Measurements from ENCODE around the gene MRPL12. TPM values are rescaled to one million over a fixed set of nuclear protein-coding genes. Genes with fewer than 3 reads are reported as not detected.

The MRPL12 gene
- polyA plus RNA-seq (2012; ENCODE audit: insufficient read depth, insufficient read length, low read depth), result 451 TPM

DNA sequence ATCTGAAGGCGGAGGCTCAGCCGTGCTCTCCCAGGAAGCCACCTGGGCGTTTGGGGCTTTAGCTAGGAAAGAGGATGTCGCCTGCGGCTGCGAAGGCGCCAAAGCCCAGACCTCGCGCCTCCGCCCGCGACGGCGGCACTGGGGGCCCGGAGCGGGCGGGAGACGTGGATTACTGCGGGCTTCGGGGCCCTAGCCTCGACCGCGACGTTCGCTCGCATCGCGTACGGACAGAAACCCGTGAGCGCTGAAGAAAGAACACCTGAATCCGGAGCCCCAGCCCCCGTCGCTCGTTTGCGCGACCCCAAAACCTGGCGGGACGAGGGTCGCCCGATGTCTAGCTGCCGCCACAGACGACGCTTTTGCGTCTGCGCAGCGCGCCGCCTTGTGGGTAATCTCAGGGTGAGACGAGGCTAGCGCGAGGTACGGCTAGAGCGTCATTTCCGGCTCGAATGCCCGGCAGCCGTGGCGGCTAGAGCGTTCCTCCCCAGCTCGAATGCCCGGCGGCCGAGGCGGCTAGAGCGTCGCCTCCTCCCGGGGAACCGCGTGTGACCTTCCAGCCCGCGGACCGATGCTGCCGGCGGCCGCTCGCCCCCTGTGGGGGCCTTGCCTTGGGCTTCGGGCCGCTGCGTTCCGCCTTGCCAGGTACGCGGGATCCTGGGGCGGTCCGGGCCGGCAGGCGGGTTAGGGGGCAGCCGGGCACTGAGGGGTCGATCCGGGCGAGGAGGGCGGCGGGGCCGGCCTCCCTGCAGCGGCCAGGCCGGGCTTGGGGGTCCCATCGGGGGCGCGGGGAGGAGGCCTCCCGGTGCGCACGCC, at the start of gene MRPL12:
Gene MRPL12 (plus strand): TSS at position 434 of the 813 bp plus-strand sequence. CDS start 135 bp downstream, at position 569.
- TF ChIP-seq, protein P1, sequence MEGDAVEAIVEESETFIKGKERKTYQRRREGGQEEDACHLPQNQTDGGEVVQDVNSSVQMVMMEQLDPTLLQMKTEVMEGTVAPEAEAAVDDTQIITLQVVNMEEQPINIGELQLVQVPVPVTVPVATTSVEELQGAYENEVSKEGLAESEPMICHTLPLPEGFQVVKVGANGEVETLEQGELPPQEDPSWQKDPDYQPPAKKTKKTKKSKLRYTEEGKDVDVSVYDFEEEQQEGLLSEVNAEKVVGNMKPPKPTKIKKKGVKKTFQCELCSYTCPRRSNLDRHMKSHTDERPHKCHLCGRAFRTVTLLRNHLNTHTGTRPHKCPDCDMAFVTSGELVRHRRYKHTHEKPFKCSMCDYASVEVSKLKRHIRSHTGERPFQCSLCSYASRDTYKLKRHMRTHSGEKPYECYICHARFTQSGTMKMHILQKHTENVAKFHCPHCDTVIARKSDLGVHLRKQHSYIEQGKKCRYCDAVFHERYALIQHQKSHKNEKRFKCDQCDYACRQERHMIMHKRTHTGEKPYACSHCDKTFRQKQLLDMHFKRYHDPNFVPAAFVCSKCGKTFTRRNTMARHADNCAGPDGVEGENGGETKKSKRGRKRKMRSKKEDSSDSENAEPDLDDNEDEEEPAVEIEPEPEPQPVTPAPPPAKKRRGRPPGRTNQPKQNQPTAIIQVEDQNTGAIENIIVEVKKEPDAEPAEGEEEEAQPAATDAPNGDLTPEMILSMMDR (IDR thresholded peaks at IDR 0.05; ENCODE audit: low read depth, low read length), result no peak
- H3K4me1 ChIP-seq, result no peaks in the 10 kb centered on the region

DNA sequence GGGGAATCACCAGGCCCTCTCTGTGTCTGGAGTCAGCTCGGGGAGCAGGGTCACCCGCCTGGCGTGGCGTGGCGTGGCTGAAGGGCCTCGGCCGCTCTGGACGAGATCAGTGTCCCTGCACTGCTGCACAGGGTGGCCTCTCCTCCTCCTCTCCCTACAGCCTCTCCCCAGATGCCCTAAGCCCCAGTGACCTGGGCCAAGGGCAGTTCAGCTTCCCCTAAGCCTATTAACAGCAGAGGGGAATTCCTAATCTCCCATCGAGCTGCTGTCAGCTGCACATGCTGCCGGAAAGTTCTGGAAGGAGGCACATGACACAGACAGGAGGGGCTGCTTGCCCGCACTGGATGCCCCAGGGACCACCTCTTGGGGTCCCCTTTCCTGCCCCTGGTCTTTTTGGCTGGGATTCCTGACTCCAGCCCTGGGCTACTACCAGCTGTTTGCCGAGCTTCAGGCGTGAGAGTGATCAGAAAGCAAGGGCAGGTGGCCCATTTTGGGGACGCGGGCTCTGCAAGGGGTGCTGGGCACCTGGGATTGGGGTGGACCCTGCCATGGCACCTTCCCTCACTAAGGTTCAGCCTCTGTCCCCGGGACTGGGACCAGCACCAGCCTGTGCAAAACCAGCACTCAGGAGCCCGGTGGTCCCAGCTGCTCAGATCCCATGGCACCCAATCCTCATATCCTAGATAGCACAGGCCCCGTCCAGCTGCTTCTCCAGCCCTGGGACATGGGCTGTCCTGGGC, 47.6 kb upstream of the MRPL12 start:
- peaks cover 6% of the 10 kb centered on the region; the same call in 1 of the 2 replicates for H3K4me1 ChIP-seq

More for the DNA sequence above, at the start of gene MRPL12:
- Histone ChIP-seq H3K9me3 (no peaks in the 10 kb centered on the region), H3K27me3 (no peaks in the 10 kb centered on the region), H3K36me3 (peaks cover 62% of the 10 kb centered on the region), H3K4me3 (ENCODE audit: low read depth, low read length) (peak within 1 kb of the TSS; percentile 100)
- DNase-seq, result peak; percentile 95

GRCh38 chr17:81656118-81656743, 46.9 kb upstream of the MRPL12 start, which contains the start of gene PDE6G:
PDE6G (minus strand) TSS chr17:81656542; CDS start chr17:81653305, 3,237 bp downstream.
- Histone ChIP-seq H3K27me3 (no peaks in the 10 kb centered on the region), H3K4me1 (peaks cover 6% of the 10 kb centered on the region; the same call in 1 of the 2 replicates), H3K4me3 (ENCODE audit: low read depth, low read length) (no peak within 1 kb of the TSS), H3K9me3 (no peaks in the 10 kb centered on the region), H3K36me3 (no peaks in the 10 kb centered on the region)
- no peak for DNase-seq
- TF ChIP-seq, protein P1 (IDR thresholded peaks at IDR 0.05; ENCODE audit: low read depth, low read length), result no peak

More for the DNA sequence above, 47.6 kb upstream of the MRPL12 start:
- Histone ChIP-seq H3K36me3 (no peaks in the 10 kb centered on the region), H3K9me3 (no peaks in the 10 kb centered on the region), H3K27me3 (no peaks in the 10 kb centered on the region), H3K4me3 (ENCODE audit: low read depth, low read length) (no peak overlapping the region)
- no peak for DNase-seq
- TF ChIP-seq, protein P1 (IDR thresholded peaks at IDR 0.05; ENCODE audit: low read depth, low read length), result no peak

GRCh38 chr17:81656835-81657234, 46.3 kb upstream of the MRPL12 start:
- Histone ChIP-seq H3K27me3 (no peaks in the 10 kb centered on the region), H3K4me3 (ENCODE audit: low read depth, low read length) (no peak overlapping the region), H3K9me3 (no peaks in the 10 kb centered on the region), H3K4me1 (peaks cover 2% of the 10 kb centered on the region; the same call in 1 of the 2 replicates), H3K36me3 (no peaks in the 10 kb centered on the region)
- TF ChIP-seq, protein P1 (IDR thresholded peaks at IDR 0.05; ENCODE audit: low read depth, low read length), result no peak
- no peak for DNase-seq

- Histone ChIP-seq H3K4me3 (ENCODE audit: low read depth, low read length) (no peak overlapping the region), H3K9me3 (no peaks in the 10 kb centered on the region), H3K4me1 (no peaks in the 10 kb centered on the region), H3K36me3 (no peaks in the 10 kb centered on the region), H3K27me3 (no peaks in the 10 kb centered on the region)
- DNase-seq, result no peak
- TF ChIP-seq, protein P1 (IDR thresholded peaks at IDR 0.05; ENCODE audit: low read depth, low read length), result no peak
These were observed 44.1 kb upstream of the MRPL12 start for GRCh38 chr17:81659038-81659437.
